Stimulated activated effector memory CD8-positive, alpha-beta T cell treated with anti-CD3 and anti-CD28 coated beads, Interleukin-12 subunit alpha, Interleukin-12 subunit beta, amount 100 ng/mL, for 72 hours (primary cell): ENCODE data around the gene TPTE.
"Not testable (repeated sequence)": the region's sequence is repeated elsewhere in the genome, so short reads cannot be mapped to it uniquely, and the experiment has no call there.

Experiments
- ATAC-seq: fragments of 150-1000 bp; cut with Tn5 transposase; 2 replicates; pipeline ENCODE4 v1.10.0; 2021
- DNase-seq, 2 donors: peaks; one replicate each; pipeline ENCODE4 v3.0.0; 2021 to 2022; ENCODE audit warnings: low spot score in 2 of 2
- H3K27ac Mint-ChIP-seq: one replicate; pipeline ENCODE4 v1.8.0; 2022; ENCODE audit warnings: mild to moderate bottlenecking, mixed read lengths
- H3K36me3 Mint-ChIP-seq: one replicate; pipeline ENCODE4 v1.8.0; 2022; ENCODE audit warnings: mild to moderate bottlenecking, mixed read lengths
- H3K4me1 Mint-ChIP-seq: one replicate; pipeline ENCODE4 v1.8.0; 2022; ENCODE audit warnings: mixed read lengths
- H3K4me3 Mint-ChIP-seq: one replicate; pipeline ENCODE4 v1.8.0; 2022; ENCODE audit warnings: mild to moderate bottlenecking, mixed read lengths
- H3K9me3 Mint-ChIP-seq: one replicate; pipeline ENCODE4 v1.8.0; 2022; ENCODE audit warnings: mixed read lengths

The TPTE gene

GRCh38 chr21:10640446-10640845, 119.1 kb downstream of the TPTE start:
- no peaks in the 10 kb centered on the region for H3K9me3 Mint-ChIP-seq
- H3K36me3 Mint-ChIP-seq, result no peaks in the 10 kb centered on the region
- DNase-seq (no peak), ATAC-seq (no peak)
- H3K4me3 Mint-ChIP-seq, result no peak overlapping the region
- no peaks in the 10 kb centered on the region for H3K4me1 Mint-ChIP-seq
- H3K27ac Mint-ChIP-seq, result no peak overlapping the region

- Mint-ChIP-seq H3K4me1 (no peaks in the 10 kb centered on the region), H3K36me3 (no peaks in the 10 kb centered on the region), H3K4me3 (no peak overlapping the region), H3K27ac (no peak overlapping the region), H3K9me3 (no peaks in the 10 kb centered on the region)
- peak; percentile 29 for ATAC-seq
- no peak for DNase-seq
Observed at GRCh38 chr21:10641107-10641506, 119.7 kb downstream of the TPTE start.

- not testable (repeated sequence) for H3K4me3 Mint-ChIP-seq, H3K27ac Mint-ChIP-seq, DNase-seq, H3K4me1 Mint-ChIP-seq, H3K9me3 Mint-ChIP-seq, H3K36me3 Mint-ChIP-seq, ATAC-seq
Observed at GRCh38 chr21:10645667-10646066, 124.3 kb downstream of the TPTE start.

GRCh38 chr21:10649350-10650149, 128.2 kb downstream of the TPTE start:
- ATAC-seq, result peak; percentile 27
- H3K9me3 Mint-ChIP-seq, H3K4me3 Mint-ChIP-seq, H3K4me1 Mint-ChIP-seq, H3K27ac Mint-ChIP-seq, DNase-seq, H3K36me3 Mint-ChIP-seq: not testable (repeated sequence)

GRCh38 chr21:10650297-10650696, 128.9 kb downstream of the TPTE start:
- H3K4me3 Mint-ChIP-seq, DNase-seq, H3K9me3 Mint-ChIP-seq, H3K27ac Mint-ChIP-seq, H3K4me1 Mint-ChIP-seq, ATAC-seq, H3K36me3 Mint-ChIP-seq: not testable (repeated sequence)
